Stimulated activated CD8-positive, alpha-beta memory T cell treated with anti-CD3 and anti-CD28 coated beads, Interleukin-4, amount 100 ng/mL, for 4 hours (primary cell): ENCODE measurements around the gene ZNF484.
"Not testable (repeated sequence)": the region's sequence is repeated elsewhere in the genome, so short reads cannot be mapped to it uniquely, and the experiment has no call there.

Experiments used
- DNase-seq, 2 donors: peaks; one replicate each; pipeline ENCODE4 v3.0.0-alpha.2; 2020; ENCODE audit warnings: low read depth in 2 of 2, low spot score in 1 of 2

The ZNF484 gene

DNA sequence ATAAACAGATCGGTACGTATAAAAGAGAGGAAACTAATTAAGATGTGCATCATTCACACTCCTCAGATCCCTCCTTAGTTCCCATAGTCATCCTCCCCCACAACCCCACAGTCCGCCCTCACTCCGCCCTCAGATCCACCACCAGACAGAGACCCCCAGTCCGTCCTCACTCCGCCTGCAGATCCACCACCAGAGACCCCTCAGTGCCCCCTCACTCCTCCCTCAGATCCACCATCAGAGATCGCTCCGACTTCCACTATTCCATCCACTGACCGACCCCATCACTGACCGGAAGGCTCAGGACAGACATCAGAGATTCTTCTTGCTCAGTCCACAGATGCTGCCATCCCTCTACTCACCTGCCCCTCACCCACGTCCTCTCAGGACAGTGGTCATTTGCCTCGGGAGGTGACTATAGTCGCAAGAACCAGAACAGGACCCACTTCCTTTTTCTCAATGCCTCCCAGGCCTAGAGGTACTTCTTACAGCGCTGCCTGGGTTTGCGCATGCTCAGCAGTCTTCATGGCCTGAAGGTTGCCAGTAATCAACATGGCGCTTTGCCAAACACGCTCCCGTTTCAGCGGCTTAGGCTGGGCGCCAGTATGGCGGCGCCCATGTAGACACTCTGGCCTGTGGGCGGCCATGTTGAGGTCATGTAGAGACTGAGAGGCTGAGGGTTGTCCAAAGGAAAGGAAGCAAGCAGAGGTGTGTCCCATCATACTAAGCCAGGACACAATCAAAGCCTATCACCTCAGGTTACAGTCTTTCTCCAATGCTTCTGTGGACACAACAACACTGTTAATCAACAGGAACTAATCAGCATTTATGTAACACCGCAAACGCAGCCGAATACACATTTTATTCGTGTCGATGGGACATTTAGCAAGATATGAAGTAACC lies at the start of gene ZNF484:
Gene ZNF484 (minus strand): TSS at position 508 of the 900 bp plus-strand sequence. CDS start 3,009 bp downstream, outside the sequence.
- peak; percentile 94 to 95 for DNase-seq

DNA sequence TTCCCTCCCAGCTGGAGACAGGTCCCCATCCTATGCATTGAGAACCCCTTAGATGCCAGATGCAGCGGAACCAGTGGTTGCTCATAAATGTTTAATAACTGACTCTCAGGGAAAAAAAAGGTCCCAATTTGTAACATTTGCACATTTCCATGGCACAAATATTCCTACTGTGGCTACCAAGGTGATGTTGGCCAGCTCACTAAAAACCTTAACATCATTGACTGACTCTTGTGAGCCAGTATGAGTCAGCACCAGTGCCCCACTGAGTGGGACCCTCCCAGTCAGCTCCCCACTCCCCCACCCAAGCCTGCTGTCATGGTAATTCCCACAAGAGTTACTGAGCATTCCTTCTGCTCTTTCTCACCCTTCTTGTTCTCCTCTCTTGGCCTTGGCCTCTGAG lies 42.6 kb upstream of the ZNF484 start:
- no peak for DNase-seq

DNA sequence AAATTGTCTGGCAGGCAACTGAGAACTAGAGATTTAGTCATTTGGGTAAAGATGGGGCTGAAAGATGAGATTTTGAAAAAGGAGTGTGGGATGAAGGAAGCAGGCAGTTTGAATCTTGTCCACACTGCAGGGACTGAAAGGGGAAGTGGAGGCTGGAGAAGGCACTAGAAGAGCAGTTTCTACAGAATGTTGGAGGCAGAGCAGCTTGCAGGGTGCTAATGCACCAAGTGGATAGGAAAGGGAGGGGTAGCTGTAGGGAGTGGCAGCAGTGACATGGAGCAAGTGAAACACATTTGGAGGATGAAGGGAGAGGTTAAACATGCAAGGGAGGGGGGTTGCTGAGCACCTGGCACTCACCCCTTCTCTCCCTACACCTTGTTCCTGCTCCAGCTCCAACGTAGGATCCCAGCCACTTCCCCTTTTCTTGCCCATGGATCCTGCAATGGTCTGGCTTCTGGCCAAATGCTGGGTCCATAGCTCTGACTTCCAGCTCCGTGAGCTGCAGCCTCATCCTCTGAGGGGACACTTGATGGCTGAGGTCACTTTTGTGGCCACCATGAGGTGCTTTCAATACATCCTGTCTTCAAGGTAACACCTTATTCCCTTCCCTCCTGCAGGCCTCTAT lies 39.5 kb upstream of the ZNF484 start:
- DNase-seq = no peak

DNA sequence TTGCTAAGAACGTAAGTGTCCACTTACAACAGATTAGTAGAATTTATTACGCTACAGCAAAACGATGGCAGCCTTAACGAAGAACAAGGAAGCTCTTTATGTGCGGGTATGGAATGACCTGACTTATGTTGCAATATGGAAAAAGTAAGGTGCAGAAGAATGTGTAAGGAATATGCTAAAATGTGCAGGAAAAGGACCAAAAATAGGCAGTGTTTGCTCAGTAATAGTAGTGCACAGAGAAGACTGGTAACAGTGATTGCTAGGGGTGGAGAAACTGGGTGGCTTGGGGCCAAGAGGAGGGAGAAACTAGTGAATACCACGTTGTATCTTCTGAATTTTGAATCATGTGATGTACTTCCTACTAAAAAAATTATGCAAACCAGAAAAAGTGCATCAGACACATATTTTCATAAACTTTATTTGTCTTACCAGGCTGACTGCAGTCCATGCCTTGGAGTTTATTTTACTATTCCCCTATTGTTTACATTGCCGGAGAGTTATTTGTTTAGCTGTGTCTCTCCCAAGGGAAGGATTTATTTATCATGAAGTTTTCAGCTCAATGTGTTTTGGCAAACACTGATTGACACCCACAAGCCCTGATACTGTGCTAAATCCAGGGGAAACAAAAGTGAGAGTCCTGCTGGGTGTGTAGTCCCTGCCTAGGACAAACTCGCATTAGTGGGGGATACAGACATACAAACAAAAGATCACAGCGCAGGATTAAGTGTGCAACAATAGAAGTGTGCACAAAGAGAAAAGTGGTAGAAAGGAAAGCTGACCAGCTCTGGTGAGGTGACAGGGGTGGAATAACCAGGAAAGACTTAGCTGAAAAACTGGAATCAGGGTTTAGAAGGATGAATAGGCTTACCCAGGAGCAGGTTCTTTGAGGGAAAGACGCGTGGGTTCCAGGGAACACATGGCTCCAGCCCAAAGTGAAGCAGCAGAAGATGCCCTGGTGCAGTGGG lies 34.0 kb upstream of the ZNF484 start:
- DNase-seq = no peak

DNA sequence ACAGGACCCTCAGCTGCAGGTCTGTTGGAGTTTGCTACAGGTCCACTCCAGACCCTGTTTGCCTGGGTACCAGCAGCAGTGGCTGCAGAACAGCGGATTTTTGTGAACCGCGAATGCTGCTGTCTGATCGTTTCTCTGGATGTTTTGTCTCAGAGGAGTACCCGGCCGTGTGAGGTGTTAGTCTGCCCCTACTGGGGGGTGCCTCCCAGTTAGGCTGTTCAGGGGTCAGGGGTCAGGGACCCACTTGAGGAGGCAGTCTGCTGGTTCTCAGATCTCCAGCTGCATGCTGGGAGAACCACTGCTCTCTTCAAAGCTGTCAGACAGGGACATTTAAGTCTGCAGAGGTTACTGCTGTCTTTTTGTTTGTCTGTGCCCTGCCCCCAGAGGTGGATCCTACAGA lies 27.3 kb upstream of the ZNF484 start:
- DNase-seq = not testable (repeated sequence)

DNA sequence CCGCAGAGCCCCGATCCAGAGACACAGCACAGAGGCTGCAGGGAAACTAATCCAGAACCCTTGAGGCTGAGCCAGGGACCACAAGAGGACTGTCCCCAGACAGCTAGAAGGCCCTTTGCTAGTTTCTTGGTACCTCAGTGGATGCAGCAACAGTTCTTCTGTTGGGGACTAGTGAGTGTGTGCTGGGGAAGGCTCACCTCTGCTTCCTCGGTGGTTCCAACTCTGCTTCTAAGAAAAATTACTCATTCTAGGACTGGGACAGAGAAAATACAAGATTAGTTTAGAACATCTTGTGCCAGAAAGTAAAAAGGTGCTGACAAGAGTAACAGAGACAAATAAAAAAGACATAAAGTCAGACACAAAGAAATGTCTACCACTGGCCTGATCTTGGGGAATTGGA lies 19.5 kb upstream of the ZNF484 start:
- DNase-seq = no peak

DNA sequence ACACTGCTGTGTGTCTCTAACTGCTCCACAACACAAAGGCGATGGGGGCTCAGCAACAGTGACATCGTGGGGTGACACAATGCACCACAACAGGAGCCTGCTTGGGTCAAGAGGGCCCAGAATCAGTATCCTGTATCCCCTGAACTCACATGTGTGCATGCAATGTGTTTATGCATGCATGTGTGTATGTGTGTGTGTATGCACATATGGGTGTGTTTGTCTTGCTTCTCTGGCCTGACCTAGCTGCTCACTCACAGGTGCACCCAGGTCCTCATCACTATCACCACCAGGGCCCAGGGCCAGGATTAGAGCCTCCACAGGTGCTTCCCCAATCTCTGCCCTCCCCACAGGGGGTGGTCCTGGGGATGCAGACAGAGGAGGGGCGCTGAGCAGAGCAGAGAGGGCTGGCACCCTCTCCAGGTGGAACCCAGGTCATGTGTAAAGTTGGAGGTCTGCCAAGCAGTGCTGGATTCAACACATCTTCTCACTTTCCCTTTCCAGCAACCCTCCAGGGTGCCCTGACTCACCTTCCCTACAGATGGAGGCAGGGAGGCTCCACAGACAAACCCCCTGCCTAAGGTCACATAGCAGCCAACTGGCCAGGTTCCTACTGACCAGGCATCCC lies 18.1 kb upstream of the ZNF484 start:
- no peak for DNase-seq

DNA sequence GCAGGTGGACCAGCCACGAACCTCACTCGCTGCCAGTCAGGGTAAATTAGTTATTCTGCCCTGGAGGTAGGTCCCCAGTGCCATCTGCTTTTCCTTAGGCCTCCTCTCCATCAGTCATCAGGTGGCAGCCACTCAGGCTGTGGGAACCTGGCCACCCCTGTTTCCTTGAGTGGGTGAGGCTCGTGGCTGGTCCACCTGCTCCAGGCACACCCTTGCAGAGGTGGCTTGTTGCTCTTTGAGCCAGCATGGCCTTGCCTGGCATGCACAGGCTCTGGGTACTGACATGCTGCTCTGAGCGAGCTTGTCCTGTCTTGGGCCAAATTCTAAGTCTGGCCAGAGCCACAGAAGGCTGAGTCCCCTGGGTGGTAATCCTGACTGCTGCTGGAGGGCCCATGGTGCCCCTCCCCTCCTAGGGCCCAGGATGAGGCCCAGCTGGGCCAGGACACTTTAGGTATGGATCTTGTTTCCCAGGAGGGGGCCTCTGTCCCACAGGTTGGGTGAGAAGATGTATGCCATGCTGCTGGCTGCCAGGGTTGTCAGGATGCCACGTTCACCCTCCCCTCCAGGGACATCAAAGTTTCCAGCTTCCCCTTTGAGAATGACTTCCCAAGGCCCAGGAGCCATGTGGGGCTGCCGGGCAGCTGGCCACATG lies 17.0 kb upstream of the ZNF484 start:
- DNase-seq = no peak

DNA sequence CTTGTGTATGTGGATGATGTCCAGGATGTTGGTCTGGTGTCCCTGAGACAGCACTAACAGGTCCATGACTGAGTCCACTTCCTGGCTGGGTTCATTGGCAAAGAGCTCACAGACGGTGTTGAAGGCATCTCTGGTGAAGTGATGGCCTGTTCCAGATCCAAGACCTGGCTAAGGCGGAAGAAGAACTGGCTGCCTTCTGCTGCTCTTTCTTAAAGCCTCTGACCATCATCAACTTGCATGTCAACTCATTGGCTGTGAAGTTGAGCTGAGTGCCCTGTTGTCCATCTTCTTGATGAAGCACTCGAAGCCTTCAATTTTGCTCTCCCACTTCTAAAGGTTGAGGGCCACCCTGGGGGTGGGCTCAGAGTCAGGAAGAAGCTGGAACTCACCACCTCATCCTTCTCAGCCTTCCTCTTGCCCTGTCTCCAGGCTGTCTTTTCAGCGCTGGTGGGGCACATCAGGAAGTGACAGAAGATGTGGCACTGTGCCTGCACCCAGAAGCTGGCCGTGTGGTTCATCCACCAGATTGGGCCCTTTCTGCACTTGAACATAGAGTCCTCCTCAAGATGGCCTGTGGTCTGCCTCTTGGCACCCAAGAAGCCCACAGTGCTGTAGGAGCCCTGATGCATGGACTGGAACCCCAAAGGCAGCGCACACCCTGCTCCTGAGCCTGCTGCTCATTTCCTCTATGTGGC lies 16.2 kb upstream of the ZNF484 start:
- not testable (repeated sequence) for DNase-seq

DNA sequence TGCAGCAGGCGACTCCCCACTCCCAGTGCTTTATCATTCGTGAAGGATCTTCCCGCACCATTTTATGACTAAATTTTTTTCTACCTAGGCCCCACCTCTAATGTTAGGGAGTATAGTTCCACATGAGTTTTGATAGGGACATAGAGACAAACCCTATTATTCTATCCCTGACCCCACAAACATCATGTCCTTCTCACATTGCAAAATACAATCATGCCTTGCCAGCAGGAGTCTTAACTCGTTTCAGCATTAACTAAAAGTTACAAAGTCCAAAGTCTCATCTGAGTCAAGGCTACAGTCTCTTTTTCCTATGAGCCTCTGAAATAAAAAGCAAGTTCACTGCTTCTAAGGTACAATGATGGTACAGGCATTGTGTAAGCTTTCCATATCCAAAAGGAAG lies 14.4 kb upstream of the ZNF484 start:
- DNase-seq = not testable (repeated sequence)

DNA sequence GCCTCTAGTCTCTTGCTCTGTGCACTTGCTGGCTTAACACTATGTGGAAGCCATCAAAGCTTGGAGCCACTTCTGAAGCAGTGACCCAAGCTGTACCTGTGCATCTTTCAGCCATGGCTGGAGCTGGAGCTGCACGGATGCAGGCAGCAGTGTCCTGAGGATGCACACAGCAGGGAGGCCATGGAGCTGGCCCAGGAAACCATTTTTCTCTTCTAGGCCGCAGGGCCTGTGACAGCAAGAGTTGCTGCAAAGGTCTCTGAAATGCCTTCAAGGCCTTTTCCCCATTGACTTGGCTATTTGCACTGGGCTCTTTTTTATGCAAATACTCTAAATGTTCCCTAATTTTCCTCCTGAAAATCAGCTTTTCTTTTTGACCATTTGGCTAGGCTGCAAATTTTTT lies 12.9 kb upstream of the ZNF484 start:
- DNase-seq = no peak

DNA sequence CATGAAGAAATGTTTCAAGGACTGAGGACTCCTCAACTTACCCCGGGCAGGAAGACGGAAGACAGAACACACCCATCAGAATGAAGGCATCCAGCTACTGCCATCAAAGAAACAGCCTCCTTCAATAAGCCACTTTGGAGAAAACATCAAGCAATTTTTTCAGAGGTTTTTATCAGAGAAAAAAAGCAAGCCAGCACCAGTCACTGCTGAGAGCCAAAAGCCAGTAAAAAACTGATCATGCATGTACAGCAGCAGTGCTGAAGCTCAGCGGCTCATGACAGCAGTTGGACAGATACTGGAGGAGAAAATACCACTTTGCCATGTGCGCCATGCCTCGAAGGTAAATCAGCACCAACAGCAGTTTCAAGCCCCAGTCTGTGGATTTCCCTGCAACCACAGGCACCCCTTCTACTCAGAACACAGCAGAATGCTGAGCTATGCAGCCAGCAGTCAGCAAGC lies 10.1 kb upstream of the ZNF484 start:
- DNase-seq = no peak

DNA sequence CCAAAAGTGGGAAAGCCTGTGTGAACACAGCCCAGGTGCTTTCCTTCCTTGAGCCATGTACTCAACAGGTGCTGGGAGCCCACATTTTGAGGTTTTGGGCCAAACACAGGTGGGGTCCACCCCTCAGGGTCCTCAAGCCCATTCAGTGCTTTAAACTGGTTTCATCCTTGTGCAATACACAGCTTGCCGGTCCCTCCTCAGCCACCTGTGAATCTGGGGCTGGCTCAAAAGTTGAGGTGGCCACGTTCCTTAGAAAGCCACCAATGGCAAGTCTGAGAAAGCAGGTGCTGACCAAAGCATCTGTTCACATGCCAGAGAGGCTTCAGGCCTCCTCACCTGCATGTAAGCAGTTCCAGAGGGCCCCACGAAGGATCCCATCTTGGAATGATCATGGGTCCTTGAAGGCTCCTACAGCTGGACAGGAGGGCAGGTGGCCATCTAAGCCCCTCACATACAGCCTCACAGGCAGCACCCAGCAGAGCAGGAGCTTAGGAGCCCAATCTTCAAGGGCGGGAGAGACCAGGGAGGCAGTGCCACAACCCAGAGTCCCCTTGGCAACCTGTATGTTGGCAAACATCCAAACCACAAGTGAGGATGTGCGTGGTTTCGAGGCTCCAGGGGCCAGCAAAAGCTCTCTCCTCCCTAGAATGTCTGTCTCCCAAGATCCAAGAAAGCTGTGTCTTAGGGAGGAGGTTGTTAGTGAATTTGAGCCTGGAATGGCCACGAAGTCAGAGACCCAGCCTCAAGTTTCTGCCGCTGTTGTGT lies 9.2 kb upstream of the ZNF484 start:
- DNase-seq = not testable (repeated sequence)

DNA sequence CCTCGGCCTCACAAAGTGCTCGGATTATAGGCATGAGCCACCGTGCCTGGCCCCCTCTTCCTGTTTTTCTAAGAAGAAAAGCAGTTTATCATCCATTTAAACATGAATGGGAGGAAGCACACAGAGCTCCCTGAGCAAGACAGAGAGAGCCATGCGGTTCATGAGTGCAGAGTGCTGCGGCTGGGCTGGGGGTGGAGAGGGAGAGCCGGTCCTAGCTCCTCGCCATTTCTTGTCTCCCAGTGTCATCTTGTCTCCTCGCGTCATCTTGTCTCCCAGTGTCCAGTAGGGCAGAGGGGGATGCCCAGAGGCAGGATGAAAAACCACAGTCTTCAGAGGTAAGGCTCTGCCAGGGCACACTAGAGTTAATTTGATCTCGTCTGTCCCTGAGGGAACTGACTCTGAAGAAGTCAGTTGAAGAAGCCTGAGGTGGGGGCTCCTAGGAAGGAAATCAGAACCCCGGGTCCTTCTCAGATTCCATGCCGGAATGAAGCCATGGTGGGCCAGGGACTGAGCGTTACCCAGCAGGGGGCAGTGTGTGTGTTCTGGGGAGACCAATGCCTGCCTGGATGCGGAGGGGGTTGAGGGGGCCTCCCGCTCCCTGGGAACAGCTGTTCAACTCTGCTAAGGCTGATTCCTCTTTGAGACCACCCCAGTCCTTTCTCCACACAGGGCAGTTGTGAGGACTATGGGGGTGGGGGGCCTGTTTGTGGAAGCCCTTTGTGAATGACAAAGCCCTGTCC lies 6.0 kb upstream of the ZNF484 start:
- not testable (repeated sequence) for DNase-seq

DNA sequence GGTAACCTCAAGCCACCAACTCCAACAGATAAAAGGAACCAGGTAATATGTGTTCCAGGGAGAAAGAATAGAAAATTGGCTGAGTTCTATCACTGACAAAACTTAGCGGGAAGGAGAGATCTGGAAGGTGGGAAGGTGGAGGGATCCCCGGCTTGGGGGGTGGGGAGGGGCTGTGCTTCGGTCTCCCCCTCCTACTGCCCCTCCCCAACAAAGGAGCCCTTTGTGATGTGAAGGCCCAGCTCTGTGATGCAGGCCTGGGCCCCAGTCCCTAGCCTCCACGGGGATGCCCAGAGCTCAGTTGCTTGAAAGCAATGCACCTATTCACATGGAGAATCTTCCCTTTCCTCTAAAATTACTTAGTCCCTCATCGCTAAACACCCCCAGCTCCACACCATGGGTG lies 4.4 kb upstream of the ZNF484 start:
- no peak for DNase-seq

DNA sequence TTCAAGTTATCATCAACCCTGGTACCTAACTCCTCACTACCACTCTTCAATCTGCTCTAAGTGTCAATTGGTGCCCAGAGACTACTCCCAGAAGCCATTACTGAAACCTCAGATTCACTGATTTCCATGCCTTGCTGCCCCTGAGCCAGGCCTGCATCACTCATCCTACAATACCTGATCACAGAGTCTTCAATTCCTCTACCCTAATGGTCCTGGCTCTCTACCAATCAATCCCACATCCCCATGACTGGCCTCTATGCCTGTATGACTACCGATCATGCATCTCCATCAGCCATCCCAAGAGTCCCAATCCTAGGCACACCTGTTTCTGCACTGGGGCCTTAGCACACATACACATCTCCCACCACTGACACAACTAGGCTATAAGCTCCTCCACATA lies 2.5 kb downstream of the ZNF484 start:
- no peak for DNase-seq

DNA sequence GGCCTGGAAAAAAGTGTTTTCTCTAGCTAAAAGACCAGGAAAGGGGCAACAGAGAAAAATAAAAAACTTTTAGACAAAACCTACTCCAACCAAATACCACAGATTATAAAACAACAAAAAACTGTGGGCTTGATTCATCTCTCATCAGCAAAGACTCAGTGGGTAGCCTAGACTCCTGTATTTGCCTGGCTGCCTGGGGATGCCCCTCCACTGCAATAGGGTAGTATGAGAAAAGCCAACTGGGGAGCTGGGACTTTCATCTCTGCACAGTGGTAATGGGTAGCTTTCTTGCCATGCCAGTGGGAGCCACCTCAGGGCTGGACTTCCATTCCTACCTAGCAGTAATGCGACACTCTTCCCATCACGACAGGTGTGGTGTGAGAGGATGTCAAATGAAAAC lies 7.5 kb downstream of the ZNF484 start:
- DNase-seq = no peak

DNA sequence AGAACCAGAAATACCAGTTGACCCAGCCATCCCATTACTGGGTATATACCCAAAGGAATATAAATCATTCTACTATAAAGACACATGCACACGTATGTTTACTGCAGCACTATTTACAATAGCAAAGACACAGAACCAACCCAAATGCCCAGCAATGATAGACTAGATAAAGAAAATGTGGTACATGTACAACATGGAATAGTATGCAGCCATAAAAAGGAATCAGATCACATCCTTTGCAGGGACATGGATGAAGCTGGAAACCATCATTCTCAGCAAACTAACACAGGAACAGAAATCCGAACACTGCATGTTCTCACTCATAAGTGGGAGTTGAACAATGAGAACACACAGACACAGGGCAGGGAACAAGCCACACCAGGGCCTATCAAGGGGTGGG lies 11.2 kb downstream of the ZNF484 start:
- DNase-seq = not testable (repeated sequence)
